Body of pancreas (tissue), 4 donors: ENCODE measurements around the gene LMX1B.

ENCODE experiments used
- CTCF ChIP-seq, 7 experiments: fragments of 450-650 bp in 4 of 7; fragments of 200-600 bp in 3 of 7; sonication (generic) in 3 of 7; IDR thresholded peaks; one replicate each; pipeline ENCODE4 v1.5.1; 2016 to 2019; ENCODE audit warnings: antibody characterized with exemption in 7 of 7
- POLR2A ChIP-seq, 3 donors: fragments of 450-650 bp; IDR thresholded peaks; one replicate each; pipeline ENCODE4 v1.6.1; 2016; ENCODE audit warnings: antibody characterized with exemption in 3 of 3, mild to moderate bottlenecking in 2 of 3

GRCh38 chr9:126676102-126676684, 62.5 kb downstream of the LMX1B start:
- no peak for TF ChIP-seq CTCF (IDR thresholded peaks at IDR 0.05)
- no peak for TF ChIP-seq POLR2A (IDR thresholded peaks at IDR 0.05)
